Measurements from ENCODE around the gene UBE3B.
"Not testable (repeated sequence)": the region's sequence is repeated elsewhere in the genome, so short reads cannot be mapped to it uniquely, and the experiment has no call there.

The UBE3B gene, protein sequence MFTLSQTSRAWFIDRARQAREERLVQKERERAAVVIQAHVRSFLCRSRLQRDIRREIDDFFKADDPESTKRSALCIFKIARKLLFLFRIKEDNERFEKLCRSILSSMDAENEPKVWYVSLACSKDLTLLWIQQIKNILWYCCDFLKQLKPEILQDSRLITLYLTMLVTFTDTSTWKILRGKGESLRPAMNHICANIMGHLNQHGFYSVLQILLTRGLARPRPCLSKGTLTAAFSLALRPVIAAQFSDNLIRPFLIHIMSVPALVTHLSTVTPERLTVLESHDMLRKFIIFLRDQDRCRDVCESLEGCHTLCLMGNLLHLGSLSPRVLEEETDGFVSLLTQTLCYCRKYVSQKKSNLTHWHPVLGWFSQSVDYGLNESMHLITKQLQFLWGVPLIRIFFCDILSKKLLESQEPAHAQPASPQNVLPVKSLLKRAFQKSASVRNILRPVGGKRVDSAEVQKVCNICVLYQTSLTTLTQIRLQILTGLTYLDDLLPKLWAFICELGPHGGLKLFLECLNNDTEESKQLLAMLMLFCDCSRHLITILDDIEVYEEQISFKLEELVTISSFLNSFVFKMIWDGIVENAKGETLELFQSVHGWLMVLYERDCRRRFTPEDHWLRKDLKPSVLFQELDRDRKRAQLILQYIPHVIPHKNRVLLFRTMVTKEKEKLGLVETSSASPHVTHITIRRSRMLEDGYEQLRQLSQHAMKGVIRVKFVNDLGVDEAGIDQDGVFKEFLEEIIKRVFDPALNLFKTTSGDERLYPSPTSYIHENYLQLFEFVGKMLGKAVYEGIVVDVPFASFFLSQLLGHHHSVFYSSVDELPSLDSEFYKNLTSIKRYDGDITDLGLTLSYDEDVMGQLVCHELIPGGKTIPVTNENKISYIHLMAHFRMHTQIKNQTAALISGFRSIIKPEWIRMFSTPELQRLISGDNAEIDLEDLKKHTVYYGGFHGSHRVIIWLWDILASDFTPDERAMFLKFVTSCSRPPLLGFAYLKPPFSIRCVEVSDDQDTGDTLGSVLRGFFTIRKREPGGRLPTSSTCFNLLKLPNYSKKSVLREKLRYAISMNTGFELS

DNA sequence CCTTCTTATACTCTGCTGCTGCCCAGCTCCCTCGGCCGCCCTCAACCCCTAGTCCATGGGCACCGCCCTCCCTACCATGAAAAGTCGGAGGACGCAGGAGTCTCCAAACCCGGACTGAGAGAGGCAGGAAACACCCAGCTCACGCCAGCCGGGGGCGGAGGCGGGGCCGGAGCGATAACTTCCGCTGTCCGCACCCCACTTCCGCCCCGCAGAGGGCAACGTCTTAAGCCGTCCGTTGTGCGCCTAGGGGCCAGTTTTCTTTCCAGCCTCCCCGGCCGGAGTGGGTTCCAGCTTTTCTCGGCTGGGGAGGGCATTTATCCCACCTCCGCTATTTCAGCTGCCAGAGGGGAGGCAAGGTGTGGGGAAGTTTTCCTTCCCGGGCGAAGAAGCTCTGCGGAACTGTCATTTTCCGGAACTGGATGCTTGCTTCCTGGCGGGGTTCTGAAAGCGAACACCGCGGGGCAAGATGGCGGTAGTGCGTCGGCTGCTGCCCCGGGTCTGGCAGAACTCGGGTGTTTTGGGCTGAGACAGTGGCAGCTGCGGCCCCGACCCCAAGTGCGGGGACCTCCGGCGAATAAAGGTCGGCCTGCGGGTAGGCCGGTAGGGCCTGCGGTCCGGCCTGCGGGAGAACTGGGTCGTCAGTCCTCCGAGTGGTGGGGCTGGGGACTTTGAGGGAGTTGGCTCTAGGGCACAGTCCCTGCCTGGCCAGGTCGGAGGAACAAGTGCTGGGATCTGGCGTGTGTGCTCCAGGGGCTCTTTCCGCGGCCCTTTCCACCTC lies at the start of gene UBE3B, which contains the start of gene KCTD10:
TSS of gene UBE3B (plus strand) at position 450 of the 778 bp plus-strand sequence. CDS start 5,918 bp downstream, outside the sequence.
TSS of gene KCTD10 (minus strand) at position 116 of the 778 bp plus-strand sequence. CDS start at position 78, 38 bp downstream.
- peak; percentile 61 to 73 for DNase-seq (ENCODE audit: low read depth in 2 of 2, low spot score in 1 of 2)

DNA sequence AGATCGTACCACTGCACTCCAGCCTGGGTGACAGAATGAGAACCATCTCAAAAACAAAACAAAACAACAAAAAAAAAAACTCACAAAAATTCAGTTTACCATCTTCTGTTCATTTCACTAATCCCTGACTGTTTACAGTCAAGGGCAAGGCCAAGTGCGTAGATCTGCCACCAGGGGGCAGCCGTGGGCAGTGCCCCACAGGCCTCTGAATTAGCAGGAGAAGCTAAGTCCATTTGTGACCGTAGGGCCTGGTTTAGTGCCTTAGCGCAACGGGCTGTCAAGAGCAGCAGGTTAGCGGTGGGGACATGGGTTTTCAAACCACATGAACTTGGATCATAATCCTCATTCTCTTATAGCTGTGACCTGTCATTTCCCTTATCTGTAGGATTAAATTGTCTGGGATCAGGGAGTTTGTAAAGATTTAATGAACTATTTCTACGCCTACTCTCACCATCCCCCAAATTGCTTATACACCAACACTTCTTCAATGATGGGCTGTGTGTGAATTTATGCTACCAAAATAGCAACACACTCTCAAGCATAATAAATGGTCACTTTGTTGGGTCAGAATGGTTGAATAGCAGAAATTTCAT lies 49.3 kb upstream of the UBE3B start:
- peak; percentile 26 to 56 for DNase-seq (ENCODE audit: low read depth in 2 of 2, low spot score in 1 of 2)

- DNase-seq (ENCODE audit: low read depth in 2 of 2, low spot score in 1 of 2), result not testable (repeated sequence)
Observed at GRCh38 chr12:109428804-109429203, 48.6 kb upstream of the UBE3B start.

GRCh38 chr12:109430244-109430643 lies 47.2 kb upstream of the UBE3B start:
- no peak for DNase-seq (ENCODE audit: low read depth in 2 of 2, low spot score in 1 of 2)

GRCh38 chr12:109432431-109432830 lies 45.0 kb upstream of the UBE3B start:
- DNase-seq (ENCODE audit: low read depth in 2 of 2, low spot score in 1 of 2), result no peak

DNA sequence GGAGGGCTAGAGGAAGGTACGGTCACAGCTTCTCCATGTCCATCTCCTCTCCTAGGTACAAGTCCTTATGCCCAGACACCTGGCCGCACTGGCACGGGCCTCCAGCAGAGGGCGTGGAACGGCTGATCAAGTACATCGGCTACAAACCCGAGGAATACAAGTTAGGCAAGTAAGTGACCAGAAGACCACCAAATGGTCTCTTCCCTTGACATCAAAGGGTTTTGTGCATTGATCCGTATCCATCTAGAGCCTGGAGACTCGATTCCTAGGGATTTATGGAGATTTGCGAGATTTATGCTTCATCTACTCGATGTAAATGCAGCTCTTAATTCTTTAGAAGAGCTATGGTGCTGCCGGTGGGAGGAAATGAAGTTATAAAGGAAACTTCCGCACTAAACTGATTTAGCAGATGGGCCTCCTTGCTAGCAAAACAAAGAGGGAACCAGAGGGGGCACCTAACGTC lies 44.6 kb upstream of the UBE3B start:
- DNase-seq (ENCODE audit: low read depth in 2 of 2, low spot score in 1 of 2), result peak; percentile 49 to 52

DNA sequence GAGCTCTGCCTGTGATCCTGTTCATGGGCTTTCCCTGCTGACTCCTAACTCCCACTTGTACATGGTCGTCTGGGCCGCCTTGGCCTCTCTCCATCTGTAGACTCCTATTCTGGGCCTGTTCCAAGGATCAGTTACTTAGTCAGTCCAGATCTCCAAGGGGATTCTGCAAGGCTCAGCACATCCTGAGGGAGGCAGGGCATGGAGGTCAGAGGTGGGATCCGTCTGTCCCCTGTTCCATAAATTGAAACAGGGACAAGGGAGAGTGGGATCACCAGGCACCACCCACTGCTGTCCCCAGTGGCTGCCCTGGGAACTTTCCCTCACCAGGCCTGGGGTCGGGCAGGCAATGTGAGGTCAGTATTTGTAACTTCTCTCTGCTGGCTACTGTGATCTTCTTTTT lies 43.8 kb upstream of the UBE3B start:
- DNase-seq (ENCODE audit: low read depth in 2 of 2, low spot score in 1 of 2), result no peak

DNA sequence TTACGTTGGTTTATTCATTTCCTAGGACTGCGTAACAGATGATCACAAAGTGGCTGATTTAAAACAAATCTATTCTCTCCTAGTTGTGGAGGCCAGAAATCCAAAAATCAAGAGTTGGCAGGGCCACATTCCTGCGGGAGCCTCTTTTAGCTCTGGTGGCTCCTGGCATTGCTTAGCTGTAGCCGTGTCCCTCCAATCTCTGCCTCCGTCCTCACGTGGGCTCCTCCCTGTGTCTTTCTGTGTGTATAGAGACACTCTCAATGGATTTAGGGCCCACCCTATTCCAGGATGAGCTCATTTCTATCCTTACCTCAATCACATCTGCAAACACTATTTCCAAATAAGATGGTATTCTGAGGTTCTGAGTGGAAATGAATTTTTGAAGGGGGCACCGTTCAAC lies 42.9 kb upstream of the UBE3B start:
- DNase-seq (ENCODE audit: low read depth in 2 of 2, low spot score in 1 of 2), result no peak

GRCh38 chr12:109435428-109436187 lies 41.8 kb upstream of the UBE3B start:
- DNase-seq (ENCODE audit: low read depth in 2 of 2, low spot score in 1 of 2), result no peak

- no peak for DNase-seq (ENCODE audit: low read depth in 2 of 2, low spot score in 1 of 2)
Observed at GRCh38 chr12:109436188-109436560, 41.3 kb upstream of the UBE3B start.

DNA sequence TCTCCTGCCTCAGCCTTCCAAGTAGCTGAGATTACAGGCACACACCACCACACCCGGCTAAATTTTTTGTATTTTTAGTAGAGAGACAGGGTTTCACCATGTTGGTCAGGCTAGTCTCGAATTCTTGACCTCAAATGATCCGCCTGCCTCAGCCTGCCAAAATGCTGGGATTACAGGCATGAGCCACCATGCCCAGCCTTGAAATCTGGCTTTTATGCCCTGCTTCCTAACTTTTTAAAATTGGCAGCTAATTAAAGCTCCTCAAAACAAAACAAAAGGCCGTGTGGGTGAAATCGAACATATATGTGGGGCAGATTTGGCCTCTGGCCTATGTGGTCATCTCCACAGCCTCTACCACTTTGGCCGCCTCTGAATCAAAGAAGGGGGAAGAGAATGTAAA lies 38.3 kb upstream of the UBE3B start:
- DNase-seq (ENCODE audit: low read depth in 2 of 2, low spot score in 1 of 2), result no peak

- not testable (repeated sequence) for DNase-seq (ENCODE audit: low read depth in 2 of 2, low spot score in 1 of 2)
Observed at GRCh38 chr12:109439951-109440350, 37.5 kb upstream of the UBE3B start.

DNA sequence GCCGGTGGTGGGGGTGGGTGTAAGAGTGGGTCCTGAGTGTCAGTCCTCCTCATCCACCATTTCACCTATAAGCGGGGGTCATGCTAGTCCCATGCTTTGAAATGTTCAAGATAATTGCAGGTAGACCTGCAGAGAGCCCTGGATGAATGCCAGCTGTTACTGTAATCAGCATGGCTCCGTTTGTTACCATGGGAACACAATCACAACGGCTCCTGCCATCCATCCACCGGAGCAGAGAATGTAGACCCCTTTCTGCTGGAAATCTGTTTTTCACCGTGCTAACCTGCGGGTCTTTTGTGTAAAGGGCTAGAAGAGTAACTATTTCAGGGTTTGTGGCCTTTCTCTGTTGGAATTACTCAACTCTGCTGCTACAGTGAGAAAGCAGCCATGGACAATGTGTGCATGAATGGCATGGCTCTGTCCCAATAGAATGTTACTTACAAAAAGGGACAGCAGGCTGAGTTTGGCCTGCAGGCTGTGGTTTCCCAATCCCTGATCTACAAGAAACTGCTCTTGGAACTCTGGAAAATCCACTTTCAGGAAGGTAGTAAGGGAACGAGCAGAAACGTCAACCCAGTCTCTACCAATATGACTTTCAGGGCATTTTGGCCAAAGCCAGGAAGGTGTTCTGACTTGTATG lies 36.5 kb upstream of the UBE3B start:
- no peak for DNase-seq (ENCODE audit: low read depth in 2 of 2, low spot score in 1 of 2)

DNA sequence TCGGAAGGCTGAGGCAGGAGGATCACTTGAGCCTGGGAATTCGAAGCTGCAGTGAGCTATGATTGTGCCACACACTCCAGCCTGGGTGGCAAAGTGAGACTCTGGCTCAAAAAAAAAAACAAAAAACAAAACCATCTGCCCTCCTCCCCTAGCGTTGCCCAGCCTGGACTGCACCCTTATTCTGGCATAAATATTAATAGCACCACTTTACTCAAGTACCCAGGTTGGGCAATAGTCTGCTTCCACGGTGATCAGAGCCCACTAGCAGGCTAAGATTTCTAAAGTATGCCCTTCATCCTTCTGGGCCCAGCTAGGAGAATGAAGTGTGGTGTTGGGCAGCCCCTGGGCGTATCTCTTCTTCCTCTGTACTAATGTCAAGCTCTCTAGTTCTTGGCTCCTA lies 33.6 kb upstream of the UBE3B start:
- DNase-seq (ENCODE audit: low read depth in 2 of 2, low spot score in 1 of 2), result no peak

- DNase-seq (ENCODE audit: low read depth in 2 of 2, low spot score in 1 of 2), result no peak
Observed at GRCh38 chr12:109444259-109444658, 33.2 kb upstream of the UBE3B start.

DNA sequence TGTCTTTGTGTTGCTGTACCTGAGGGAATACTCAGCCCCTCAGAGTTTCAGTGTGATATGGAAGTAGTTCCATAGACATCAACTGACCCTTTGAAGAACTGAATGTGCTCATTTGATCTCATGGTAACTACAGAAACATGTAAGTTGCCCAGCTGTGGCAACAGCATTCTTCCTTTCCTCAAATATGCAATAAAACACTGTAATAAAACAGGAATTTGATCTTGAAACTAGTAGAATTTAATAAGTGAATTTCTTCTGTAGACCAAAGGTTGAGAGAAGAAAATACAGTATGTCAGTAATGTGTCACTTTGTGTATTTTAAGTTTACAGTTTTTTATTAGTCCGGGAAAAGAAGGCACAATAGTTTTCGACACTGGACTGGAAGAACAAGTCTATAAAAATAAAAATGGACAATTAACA lies 32.2 kb upstream of the UBE3B start:
- DNase-seq (ENCODE audit: low read depth in 2 of 2, low spot score in 1 of 2), result no peak

GRCh38 chr12:109446869-109447268 lies 30.6 kb upstream of the UBE3B start:
- DNase-seq (ENCODE audit: low read depth in 2 of 2, low spot score in 1 of 2), result no peak

- DNase-seq (ENCODE audit: low read depth in 2 of 2, low spot score in 1 of 2), result no peak
Observed at GRCh38 chr12:109447482-109447881, 30.0 kb upstream of the UBE3B start.

- DNase-seq (ENCODE audit: low read depth in 2 of 2, low spot score in 1 of 2), result no peak
Observed at GRCh38 chr12:109448272-109448671, 29.2 kb upstream of the UBE3B start.

Data from stimulated activated CD8-positive, alpha-beta memory T cell treated with anti-CD3 and anti-CD28 coated beads, Interleukin-4, amount 100 ng/mL, for 4 hours (primary cell).